HepG2 (cell line): Measurements from ENCODE around the gene CEP162. TPM values are rescaled to one million over a fixed set of nuclear protein-coding genes. Genes with fewer than 3 reads are reported as not detected.

Source experiments
- ETV5 ChIP-seq: IDR thresholded peaks from 2 replicates; pipeline ENCODE4 v1.6.1; 2018; ENCODE audit warnings: missing biosample characterization, missing genetic modification reagents, inconsistent platforms, borderline replicate concordance
- SAFB2 ChIP-seq: sonication (generic); formaldehyde crosslinking; IDR thresholded peaks from 2 replicates; pipeline ENCODE4 v1.5.1; 2020; ENCODE audit warnings: missing genetic modification reagents, low read depth, mild to moderate bottlenecking, borderline replicate concordance
- TRIM22 ChIP-seq: fragments of 450-650 bp; IDR thresholded peaks from 2 replicates; pipeline ENCODE4 v1.6.1; 2017
- ZFP1 ChIP-seq: IDR thresholded peaks from 2 replicates; pipeline ENCODE4 v1.6.1; 2016
- ZNF770 ChIP-seq: sonication (generic); formaldehyde crosslinking; IDR thresholded peaks from 2 replicates; pipeline ENCODE4 v1.5.0; 2020; ENCODE audit warnings: mild to moderate bottlenecking, missing genetic modification reagents
- ZSCAN21 ChIP-seq: sonication (generic); formaldehyde crosslinking; IDR thresholded peaks from 2 replicates; pipeline ENCODE4 v1.8.0; 2022; ENCODE audit warnings: mild to moderate bottlenecking, missing genetic modification reagents, moderate library complexity, borderline replicate concordance
- polyA plus RNA-seq, 8 experiments: library from polyadenylated mRNA; depleted of rRNA in 3 of 8; stranded (reverse) in 7 of 8; unstranded in 1 of 8; fragments of >200 nt; fragmentation: Illumina TruSeq in 4 of 8; extraction: Trizol in 4 of 8; gene quantifications; 2 replicates each; pipeline versions ENCODE4 v1.2.1 to v1.2.3, GENCODE V29; 2011 to 2016; ENCODE audit warnings: low read depth in 4 of 8, missing spikeins in 1 of 8, mixed read lengths in 1 of 8; ENCODE audit not compliant: insufficient read depth in 1 of 8
- total RNA-seq, 5 experiments: library from RNA; depleted of rRNA; stranded (reverse); fragments of >200 nt; fragmentation: Illumina TruSeq; extraction: Trizol; gene quantifications; 2 replicates each; pipeline ENCODE4 v1.2.3, GENCODE V29; 2016; ENCODE audit warnings: low read depth in 1 of 5
- TF ChIP-seq, protein P1 (sequence below): sonication (generic); formaldehyde crosslinking; IDR thresholded peaks from 2 replicates; pipeline ENCODE4 v1.4.0; 2020; ENCODE audit warnings: mild to moderate bottlenecking, missing genetic modification reagents
- TF ChIP-seq, protein P2 (sequence below): sonication (generic); formaldehyde crosslinking; IDR thresholded peaks from 2 replicates; pipeline ENCODE4 v1.4.0; 2020; ENCODE audit warnings: mild to moderate bottlenecking, missing genetic modification reagents, borderline replicate concordance

The CEP162 gene
- total and polyA plus RNA-seq, 2 of the 13 experiments (the other 11 are each of a cell fraction or from before 2014, with no cell fraction given), result 0.50 to 7.9 TPM

DNA sequence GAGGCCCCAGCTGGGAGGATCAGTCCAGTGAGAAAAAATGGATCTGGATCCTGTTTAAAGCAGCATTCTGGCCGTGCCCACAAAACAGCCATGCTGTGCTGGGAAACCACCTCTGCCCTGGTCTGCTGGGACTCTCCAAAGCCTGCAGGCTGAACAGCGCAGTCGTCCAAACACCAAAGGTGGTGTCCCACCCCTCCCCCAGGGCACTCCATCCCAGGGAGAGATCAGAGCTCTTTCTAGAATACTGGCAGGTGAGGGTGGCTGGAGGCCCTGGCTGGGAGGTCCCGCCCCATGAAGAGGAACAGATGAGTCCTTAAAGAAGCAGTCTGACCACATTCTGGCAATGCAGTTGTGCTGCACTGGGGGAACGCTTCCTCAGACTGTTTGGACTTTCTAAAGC lies 109.3 kb downstream of the CEP162 start (continued):
- TF ChIP-seq, protein P1, sequence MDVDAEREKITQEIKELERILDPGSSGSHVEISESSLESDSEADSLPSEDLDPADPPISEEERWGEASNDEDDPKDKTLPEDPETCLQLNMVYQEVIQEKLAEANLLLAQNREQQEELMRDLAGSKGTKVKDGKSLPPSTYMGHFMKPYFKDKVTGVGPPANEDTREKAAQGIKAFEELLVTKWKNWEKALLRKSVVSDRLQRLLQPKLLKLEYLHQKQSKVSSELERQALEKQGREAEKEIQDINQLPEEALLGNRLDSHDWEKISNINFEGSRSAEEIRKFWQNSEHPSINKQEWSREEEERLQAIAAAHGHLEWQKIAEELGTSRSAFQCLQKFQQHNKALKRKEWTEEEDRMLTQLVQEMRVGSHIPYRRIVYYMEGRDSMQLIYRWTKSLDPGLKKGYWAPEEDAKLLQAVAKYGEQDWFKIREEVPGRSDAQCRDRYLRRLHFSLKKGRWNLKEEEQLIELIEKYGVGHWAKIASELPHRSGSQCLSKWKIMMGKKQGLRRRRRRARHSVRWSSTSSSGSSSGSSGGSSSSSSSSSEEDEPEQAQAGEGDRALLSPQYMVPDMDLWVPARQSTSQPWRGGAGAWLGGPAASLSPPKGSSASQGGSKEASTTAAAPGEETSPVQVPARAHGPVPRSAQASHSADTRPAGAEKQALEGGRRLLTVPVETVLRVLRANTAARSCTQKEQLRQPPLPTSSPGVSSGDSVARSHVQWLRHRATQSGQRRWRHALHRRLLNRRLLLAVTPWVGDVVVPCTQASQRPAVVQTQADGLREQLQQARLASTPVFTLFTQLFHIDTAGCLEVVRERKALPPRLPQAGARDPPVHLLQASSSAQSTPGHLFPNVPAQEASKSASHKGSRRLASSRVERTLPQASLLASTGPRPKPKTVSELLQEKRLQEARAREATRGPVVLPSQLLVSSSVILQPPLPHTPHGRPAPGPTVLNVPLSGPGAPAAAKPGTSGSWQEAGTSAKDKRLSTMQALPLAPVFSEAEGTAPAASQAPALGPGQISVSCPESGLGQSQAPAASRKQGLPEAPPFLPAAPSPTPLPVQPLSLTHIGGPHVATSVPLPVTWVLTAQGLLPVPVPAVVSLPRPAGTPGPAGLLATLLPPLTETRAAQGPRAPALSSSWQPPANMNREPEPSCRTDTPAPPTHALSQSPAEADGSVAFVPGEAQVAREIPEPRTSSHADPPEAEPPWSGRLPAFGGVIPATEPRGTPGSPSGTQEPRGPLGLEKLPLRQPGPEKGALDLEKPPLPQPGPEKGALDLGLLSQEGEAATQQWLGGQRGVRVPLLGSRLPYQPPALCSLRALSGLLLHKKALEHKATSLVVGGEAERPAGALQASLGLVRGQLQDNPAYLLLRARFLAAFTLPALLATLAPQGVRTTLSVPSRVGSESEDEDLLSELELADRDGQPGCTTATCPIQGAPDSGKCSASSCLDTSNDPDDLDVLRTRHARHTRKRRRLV (CRISPR knock-in tag), result no peak
- TF ChIP-seq, protein P2, sequence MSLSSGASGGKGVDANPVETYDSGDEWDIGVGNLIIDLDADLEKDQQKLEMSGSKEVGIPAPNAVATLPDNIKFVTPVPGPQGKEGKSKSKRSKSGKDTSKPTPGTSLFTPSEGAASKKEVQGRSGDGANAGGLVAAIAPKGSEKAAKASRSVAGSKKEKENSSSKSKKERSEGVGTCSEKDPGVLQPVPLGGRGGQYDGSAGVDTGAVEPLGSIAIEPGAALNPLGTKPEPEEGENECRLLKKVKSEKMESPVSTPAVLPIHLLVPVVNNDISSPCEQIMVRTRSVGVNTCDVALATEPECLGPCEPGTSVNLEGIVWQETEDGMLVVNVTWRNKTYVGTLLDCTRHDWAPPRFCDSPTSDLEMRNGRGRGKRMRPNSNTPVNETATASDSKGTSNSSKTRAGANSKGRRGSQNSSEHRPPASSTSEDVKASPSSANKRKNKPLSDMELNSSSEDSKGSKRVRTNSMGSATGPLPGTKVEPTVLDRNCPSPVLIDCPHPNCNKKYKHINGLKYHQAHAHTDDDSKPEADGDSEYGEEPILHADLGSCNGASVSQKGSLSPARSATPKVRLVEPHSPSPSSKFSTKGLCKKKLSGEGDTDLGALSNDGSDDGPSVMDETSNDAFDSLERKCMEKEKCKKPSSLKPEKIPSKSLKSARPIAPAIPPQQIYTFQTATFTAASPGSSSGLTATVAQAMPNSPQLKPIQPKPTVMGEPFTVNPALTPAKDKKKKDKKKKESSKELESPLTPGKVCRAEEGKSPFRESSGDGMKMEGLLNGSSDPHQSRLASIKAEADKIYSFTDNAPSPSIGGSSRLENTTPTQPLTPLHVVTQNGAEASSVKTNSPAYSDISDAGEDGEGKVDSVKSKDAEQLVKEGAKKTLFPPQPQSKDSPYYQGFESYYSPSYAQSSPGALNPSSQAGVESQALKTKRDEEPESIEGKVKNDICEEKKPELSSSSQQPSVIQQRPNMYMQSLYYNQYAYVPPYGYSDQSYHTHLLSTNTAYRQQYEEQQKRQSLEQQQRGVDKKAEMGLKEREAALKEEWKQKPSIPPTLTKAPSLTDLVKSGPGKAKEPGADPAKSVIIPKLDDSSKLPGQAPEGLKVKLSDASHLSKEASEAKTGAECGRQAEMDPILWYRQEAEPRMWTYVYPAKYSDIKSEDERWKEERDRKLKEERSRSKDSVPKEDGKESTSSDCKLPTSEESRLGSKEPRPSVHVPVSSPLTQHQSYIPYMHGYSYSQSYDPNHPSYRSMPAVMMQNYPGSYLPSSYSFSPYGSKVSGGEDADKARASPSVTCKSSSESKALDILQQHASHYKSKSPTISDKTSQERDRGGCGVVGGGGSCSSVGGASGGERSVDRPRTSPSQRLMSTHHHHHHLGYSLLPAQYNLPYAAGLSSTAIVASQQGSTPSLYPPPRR, result no peak
- TF ChIP-seq ZSCAN21 (no peak), ETV5 (CRISPR knock-in tag) (no peak), TRIM22 (no peak), SAFB2 (CRISPR knock-in tag) (no peak), ZNF770 (no peak), ZFP1 (no peak)
- TF ChIP-seq, all 625 proteins: peak for 0
